ENCODE data around the gene EFHD1.

The EFHD1 gene

DNA sequence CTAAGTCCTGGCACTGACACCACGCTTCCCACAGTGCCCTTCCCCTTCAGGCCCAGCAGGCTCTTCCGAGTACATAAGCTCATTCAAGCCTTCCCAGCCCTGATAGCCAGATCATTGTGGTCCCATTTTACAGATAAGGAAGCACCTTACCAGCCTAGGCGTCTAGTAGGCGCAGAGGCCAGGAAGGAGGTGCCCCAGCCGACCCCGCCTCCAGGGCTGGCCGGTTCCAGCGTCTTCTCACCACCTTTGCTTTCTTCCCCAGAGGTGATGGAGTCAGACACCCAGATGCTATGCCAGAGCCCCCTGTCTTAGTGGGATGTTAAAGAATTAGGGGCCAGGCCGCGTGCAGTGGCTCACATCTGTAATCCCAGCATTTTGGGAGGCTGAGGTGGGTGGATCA is 28.9 kb upstream of the EFHD1 start:
- TF ChIP-seq, protein P1, sequence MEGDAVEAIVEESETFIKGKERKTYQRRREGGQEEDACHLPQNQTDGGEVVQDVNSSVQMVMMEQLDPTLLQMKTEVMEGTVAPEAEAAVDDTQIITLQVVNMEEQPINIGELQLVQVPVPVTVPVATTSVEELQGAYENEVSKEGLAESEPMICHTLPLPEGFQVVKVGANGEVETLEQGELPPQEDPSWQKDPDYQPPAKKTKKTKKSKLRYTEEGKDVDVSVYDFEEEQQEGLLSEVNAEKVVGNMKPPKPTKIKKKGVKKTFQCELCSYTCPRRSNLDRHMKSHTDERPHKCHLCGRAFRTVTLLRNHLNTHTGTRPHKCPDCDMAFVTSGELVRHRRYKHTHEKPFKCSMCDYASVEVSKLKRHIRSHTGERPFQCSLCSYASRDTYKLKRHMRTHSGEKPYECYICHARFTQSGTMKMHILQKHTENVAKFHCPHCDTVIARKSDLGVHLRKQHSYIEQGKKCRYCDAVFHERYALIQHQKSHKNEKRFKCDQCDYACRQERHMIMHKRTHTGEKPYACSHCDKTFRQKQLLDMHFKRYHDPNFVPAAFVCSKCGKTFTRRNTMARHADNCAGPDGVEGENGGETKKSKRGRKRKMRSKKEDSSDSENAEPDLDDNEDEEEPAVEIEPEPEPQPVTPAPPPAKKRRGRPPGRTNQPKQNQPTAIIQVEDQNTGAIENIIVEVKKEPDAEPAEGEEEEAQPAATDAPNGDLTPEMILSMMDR (IDR thresholded peaks at IDR 0.05; ENCODE audit: extremely low read depth, insufficient read depth, missing control alignments) = no peak
- no peak for DNase-seq (ENCODE audit: low spot score)
- in situ Hi-C loops (cut with MboI; ENCODE audit: low pct_unique_long_range_greater_than_20kb, low sequenced_read_pairs, unreplicated experiment) = no loop called here

DNA sequence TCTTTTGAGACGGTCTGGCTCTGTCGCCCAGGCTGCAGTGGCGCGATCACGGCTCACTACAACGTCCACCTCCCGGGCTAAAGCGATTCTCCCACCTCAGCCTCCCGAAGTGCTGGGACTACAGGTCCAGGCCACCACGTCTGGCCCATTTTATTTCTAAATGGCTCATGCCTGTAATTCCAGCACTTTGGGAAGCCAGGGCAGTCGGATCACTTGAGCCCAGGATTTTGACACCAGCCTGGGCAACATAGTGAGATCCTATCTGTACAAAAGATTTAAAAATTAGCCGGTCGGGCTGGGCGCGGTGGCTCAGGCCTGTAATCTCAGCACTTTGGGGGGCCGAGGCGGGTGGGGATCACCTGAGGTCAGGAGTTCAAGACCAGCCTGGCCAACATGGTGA is 26.4 kb upstream of the EFHD1 start:
- TF ChIP-seq, protein P1 (IDR thresholded peaks at IDR 0.05; ENCODE audit: extremely low read depth, insufficient read depth, missing control alignments) = no peak
- in situ Hi-C loops (cut with MboI; ENCODE audit: low pct_unique_long_range_greater_than_20kb, low sequenced_read_pairs, unreplicated experiment) = no loop called here
- DNase-seq (ENCODE audit: low spot score) = no peak

DNA sequence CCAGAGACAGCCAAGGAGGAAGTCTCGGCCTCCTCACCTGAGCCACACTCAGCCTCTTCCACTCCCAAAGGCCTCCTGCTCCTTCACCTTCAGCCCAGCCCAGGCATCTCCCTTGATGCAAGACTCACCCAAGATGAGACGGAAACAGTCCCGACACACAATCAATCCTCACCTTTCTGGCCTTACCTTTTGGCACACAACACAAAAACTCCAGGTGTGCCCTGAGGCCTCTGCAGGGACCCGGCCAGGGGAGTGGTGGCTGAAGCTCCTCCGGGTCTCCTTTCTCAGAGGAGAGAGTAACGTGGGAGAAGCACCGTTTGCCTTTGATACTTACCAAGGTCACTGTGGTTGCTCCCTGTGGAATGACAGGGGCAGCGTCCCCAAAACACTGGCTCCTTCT is 23.8 kb upstream of the EFHD1 start:
- no peak for DNase-seq (ENCODE audit: low spot score)
- TF ChIP-seq, protein P1 (IDR thresholded peaks at IDR 0.05; ENCODE audit: extremely low read depth, insufficient read depth, missing control alignments) = no peak
- in situ Hi-C loops (cut with MboI; ENCODE audit: low pct_unique_long_range_greater_than_20kb, low sequenced_read_pairs, unreplicated experiment) = no loop called here

DNA sequence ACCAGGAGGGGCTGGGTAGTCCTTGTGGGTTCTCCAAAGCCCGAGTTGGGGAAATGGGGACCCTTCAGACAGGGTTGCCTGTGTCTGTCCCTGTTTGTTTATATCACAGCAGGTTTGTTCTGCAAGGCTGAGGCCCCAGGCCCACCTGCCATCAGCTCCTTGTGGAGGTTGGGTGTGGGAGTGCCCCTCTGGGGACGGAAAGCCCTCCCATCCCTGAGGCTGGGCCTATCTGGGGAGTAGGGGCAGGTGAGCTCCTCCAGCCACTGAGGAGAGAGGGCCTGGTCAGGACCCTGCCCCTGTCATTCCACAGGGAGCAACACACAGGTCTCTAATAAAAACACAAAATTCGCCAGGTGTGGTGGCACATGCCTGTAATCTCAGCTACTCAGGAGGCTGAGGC is 23.3 kb upstream of the EFHD1 start:
- TF ChIP-seq, protein P1 (IDR thresholded peaks at IDR 0.05; ENCODE audit: extremely low read depth, insufficient read depth, missing control alignments) = no peak
- no peak for DNase-seq (ENCODE audit: low spot score)
- in situ Hi-C loops (cut with MboI; ENCODE audit: low pct_unique_long_range_greater_than_20kb, low sequenced_read_pairs, unreplicated experiment) = no loop called here

DNA sequence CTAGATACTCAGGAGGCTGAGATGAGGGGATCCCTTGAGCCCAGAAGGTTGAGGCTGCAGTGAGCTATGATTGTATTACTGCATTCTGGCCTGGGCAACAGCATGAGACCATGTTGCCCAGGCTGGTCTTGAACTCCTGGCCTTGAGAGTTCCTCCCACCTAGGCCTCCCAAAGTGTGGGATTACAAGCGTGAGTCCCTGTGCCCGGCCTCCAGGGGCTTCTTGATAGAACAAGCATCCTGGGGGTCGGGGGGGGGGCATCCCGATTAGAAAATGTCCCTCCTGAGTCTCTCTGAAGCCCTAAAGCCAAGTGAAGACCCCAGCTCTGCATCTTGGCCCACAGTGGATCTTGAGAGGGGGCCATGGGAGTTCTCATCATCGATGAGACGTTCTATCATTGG is 22.3 kb upstream of the EFHD1 start:
- TF ChIP-seq, protein P1 (IDR thresholded peaks at IDR 0.05; ENCODE audit: extremely low read depth, insufficient read depth, missing control alignments) = no peak
- in situ Hi-C loops (cut with MboI; ENCODE audit: low pct_unique_long_range_greater_than_20kb, low sequenced_read_pairs, unreplicated experiment) = no loop called here
- DNase-seq (ENCODE audit: low spot score) = no peak

DNA sequence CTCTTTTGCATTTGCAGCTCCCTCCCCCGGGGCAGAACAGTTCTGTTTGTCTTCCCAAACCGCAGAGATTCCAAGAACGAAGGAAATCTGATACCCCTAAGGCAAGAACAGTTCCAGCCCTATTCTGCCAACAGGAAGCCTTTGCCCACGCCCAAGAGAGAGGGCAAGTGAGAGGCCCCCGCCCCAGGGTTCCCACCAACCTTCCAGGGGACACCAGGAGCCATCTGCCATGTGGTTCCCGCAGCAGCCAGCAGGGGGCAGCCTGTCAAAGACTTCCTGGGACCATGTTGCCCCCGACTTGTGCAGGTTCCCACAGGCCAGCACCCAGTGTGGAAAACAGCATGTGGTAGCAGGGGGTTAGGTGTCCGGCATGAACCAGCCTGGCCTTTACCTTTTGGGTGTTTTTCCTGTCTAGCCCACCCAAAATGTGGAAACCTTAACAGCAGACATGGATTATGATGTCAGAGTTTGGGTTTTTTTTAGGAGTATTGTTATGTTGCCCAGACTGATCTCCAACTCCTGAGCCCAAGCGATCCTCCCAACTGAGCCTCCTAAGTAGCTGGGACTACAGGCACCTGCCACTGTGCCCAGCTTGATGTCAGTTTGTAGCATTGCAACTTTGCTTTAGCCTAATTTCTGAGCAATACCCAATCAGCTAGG is 21.7 kb upstream of the EFHD1 start:
- in situ Hi-C loops (cut with MboI; ENCODE audit: low pct_unique_long_range_greater_than_20kb, low sequenced_read_pairs, unreplicated experiment) = no loop called here

More for the DNA sequence above, 21.7 kb upstream of the EFHD1 start:
- DNase-seq (ENCODE audit: low spot score) = peak; percentile 66
- TF ChIP-seq, protein P1 (IDR thresholded peaks at IDR 0.05; ENCODE audit: extremely low read depth, insufficient read depth, missing control alignments) = peak; percentile 89

Data from GM13977 (cell line).